ENCODE measurements around the gene SESN1. TPM values are rescaled to one million over a fixed set of nuclear protein-coding genes. Genes with fewer than 3 reads are reported as not detected.

SESN1 gene
- total RNA-seq, 1 experiment from 2014 or later: 17.5 TPM

DNA sequence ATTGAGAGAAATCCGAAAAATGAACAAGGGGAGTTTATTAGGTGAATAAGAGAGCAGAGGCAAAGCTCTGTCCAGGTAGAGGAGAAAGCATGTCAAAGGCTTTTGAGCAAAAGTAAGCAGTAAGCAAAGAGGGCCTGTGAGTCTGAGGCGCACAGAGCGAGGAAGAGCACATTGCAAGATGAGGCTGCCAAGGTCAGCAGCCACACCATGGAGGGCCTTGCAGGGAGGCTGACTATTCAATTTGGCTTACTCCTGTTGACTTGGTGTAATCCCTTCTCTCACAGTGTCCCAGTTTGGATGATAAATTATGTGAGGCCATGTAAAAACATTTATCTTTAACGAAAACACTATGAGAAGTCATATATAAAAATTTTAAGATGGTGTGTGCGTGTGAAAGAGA lies 32.4 kb downstream of the SESN1 start:
- Histone ChIP-seq H4K5ac (ENCODE audit: insufficient read length, low read depth, low read length) (no peak overlapping the region), H3K23ac (ENCODE audit: insufficient read length, low read depth, low read length) (no peak overlapping the region), H3K4me2 (ENCODE audit: insufficient read depth, insufficient read length, low read length) (no peak overlapping the region), H3K4ac (ENCODE audit: low read depth, low read length) (no peak overlapping the region), H2BK120ac (ENCODE audit: low read depth, low read length, poor library complexity, severe bottlenecking) (no peak overlapping the region), H2AFZ (ENCODE audit: low read length) (no peak overlapping the region), H3K18ac (ENCODE audit: insufficient read length, low read depth, low read length) (no peak overlapping the region), H3K23me2 (ENCODE audit: insufficient read length, low read depth, low read length, poor library complexity, severe bottlenecking) (no peaks in the 10 kb centered on the region), H3K27ac (ENCODE audit: insufficient read length, low read depth, low read length) (no peak overlapping the region), H2BK15ac (ENCODE audit: low read depth, low read length) (no peak overlapping the region), H4K91ac (ENCODE audit: insufficient read length, low read depth, low read length) (no peak overlapping the region), H2AK5ac (ENCODE audit: insufficient read length, low read length) (no peak overlapping the region), H4K8ac (replicated peaks; ENCODE audit: insufficient read length, low read depth, low read length) (no peak overlapping the region), H3K79me2 (ENCODE audit: insufficient read depth, low read length) (no peaks in the 10 kb centered on the region), H3K56ac (ENCODE audit: insufficient read length, low read depth, low read length) (no peak overlapping the region), H4K20me1 (ENCODE audit: control insufficient read depth, insufficient read depth, insufficient read length) (no peaks in the 10 kb centered on the region), H3K9ac (ENCODE audit: extremely low read depth, insufficient read length, low read length) (no peak overlapping the region), H3K79me1 (ENCODE audit: insufficient read depth, low read depth, low read length, poor library complexity, severe bottlenecking) (no peaks in the 10 kb centered on the region), H3K14ac (ENCODE audit: insufficient read depth, low read length) (no peak overlapping the region), H2BK5ac (ENCODE audit: insufficient read length, low read length) (no peak overlapping the region), H3T11ph (ENCODE audit: low read length) (no peak overlapping the region), H2BK20ac (ENCODE audit: low read depth, low read length, poor library complexity, severe bottlenecking) (no peak overlapping the region), H2BK12ac (ENCODE audit: insufficient read length, low read depth, low read length) (no peak overlapping the region), H3K9me3 (ENCODE audit: control insufficient read depth, low read depth, low read length) (no peaks in the 10 kb centered on the region), H3K27me3 (ENCODE audit: insufficient read depth, low read length) (no peaks in the 10 kb centered on the region), H3K4me1 (ENCODE audit: insufficient read depth, low read length) (no peaks in the 10 kb centered on the region)
- Mint-ChIP-seq H3K4me1 (peaks cover 6% of the 10 kb centered on the region in 2 experiments), H3K27me3 (ENCODE audit: low read depth) (no peaks in the 10 kb centered on the region), H3K27ac (peak overlapping the region in 1 of 3 experiments; percentile 12; a peak in 1 of 7 replicates), H3K36me3 (ENCODE audit: insufficient read depth in 1 of 3, low read depth in 3 of 3) (no peaks in the 10 kb centered on the region), H3K9me3 (no peaks in the 10 kb centered on the region), H3K4me3 (no peak overlapping the region)
- TF ChIP-seq, protein P1, sequence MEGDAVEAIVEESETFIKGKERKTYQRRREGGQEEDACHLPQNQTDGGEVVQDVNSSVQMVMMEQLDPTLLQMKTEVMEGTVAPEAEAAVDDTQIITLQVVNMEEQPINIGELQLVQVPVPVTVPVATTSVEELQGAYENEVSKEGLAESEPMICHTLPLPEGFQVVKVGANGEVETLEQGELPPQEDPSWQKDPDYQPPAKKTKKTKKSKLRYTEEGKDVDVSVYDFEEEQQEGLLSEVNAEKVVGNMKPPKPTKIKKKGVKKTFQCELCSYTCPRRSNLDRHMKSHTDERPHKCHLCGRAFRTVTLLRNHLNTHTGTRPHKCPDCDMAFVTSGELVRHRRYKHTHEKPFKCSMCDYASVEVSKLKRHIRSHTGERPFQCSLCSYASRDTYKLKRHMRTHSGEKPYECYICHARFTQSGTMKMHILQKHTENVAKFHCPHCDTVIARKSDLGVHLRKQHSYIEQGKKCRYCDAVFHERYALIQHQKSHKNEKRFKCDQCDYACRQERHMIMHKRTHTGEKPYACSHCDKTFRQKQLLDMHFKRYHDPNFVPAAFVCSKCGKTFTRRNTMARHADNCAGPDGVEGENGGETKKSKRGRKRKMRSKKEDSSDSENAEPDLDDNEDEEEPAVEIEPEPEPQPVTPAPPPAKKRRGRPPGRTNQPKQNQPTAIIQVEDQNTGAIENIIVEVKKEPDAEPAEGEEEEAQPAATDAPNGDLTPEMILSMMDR (conservative IDR thresholded peaks at IDR 0.05): no peak
- no CpG with 5 or more reads among the region's 5 CpGs for WGBS (ENCODE audit: extremely low coverage, insufficient read length, low lambda C conversion rate)
- DNase-seq: no peak

Measured in H9 (cell line).